Activated CD4-positive, alpha-beta memory T cell treated with anti-CD3 and anti-CD28 coated beads for 36 hours (primary cell): ENCODE results near the gene BEND2. TPM values are rescaled to one million over a fixed set of nuclear protein-coding genes. Genes with fewer than 3 reads are reported as not detected.
A peak's percentile ranks its signal among the peaks of the same experiment; 100 is the strongest.

Experiments
- CTCF ChIA-PET: fragments of 350-600 bp; sonication (Branson Sonifier 250); formaldehyde crosslinking; loops from one replicate; lab custom pipeline; 2021; ENCODE audit warnings: antibody characterized with exemption, inconsistent platforms; lab: Charles Lee
- POLR2A ChIA-PET: fragments of 350-600 bp; sonication (Branson Sonifier 250); formaldehyde crosslinking; loops from one replicate; lab custom pipeline; 2021; ENCODE audit warnings: antibody characterized with exemption; lab: Charles Lee
- DNase-seq: peaks from one replicate; pipeline ENCODE4 v3.0.0-alpha.2; 2020
- H3K27ac Mint-ChIP-seq: one replicate; pipeline ENCODE4 v1.8.0; 2021; ENCODE audit warnings: mixed read lengths
- H3K27me3 Mint-ChIP-seq: one replicate; pipeline ENCODE4 v1.8.0; 2021; ENCODE audit warnings: mixed read lengths
- H3K36me3 Mint-ChIP-seq: one replicate; pipeline ENCODE4 v1.8.0; 2021; ENCODE audit warnings: mixed read lengths
- H3K4me1 Mint-ChIP-seq: one replicate; pipeline ENCODE4 v1.8.0; 2021; ENCODE audit warnings: low read depth, mixed read lengths
- H3K4me3 Mint-ChIP-seq: one replicate; pipeline ENCODE4 v1.8.0; 2021; ENCODE audit warnings: mild to moderate bottlenecking, mixed read lengths
- H3K9me3 Mint-ChIP-seq: one replicate; pipeline ENCODE4 v1.8.0; 2021; ENCODE audit warnings: mixed read lengths
- intact Hi-C: fragments of 100-400 bp; cut with micrococcal nuclease; formaldehyde crosslinking; loops from one replicate; pipeline ENCODE4 v1.15.1; 2023
- total RNA-seq, 2 experiments: library from RNA; stranded (reverse); gene quantifications; one replicate each; pipeline ENCODE4 v1.2.3, GENCODE V29; 2021

The BEND2 gene
- total RNA-seq, 2 experiments from 2014 or later, result not detected

GRCh38 chrX:18129690-18130089 is 91.0 kb downstream of the BEND2 start:
- H3K4me1 Mint-ChIP-seq, result no peaks in the 10 kb centered on the region
- no peak for DNase-seq
- intact Hi-C loops, result no loop called here
- no peaks in the 10 kb centered on the region for H3K36me3 Mint-ChIP-seq
- no peaks in the 10 kb centered on the region for H3K27me3 Mint-ChIP-seq
- POLR2A ChIA-PET, result no interaction called here
- CTCF ChIA-PET, result no interaction called here
- no peak overlapping the region for H3K4me3 Mint-ChIP-seq
- no peaks in the 10 kb centered on the region for H3K9me3 Mint-ChIP-seq
- no peak overlapping the region for H3K27ac Mint-ChIP-seq

DNA sequence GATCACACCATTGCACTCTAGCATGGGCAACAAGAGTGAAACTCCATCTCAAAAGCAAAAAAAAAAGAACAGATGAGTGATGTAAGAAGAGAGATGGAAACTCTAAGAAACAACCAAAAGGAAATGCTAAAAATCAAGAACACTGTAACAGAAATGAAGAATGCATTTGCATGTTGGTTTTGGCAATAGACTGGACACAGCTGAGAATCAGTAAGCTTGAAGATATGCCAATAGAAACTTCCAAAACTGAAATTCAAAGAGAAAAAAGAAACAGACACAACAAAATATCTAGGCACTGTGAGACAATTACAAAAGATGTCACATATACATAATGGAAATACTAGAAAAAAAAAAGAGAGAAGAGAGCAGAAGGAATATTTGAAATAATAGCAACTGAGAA is 93.7 kb downstream of the BEND2 start:
- POLR2A ChIA-PET, result no interaction called here
- no peaks in the 10 kb centered on the region for H3K36me3 Mint-ChIP-seq
- no peak for DNase-seq
- H3K4me3 Mint-ChIP-seq, result no peak overlapping the region
- no peaks in the 10 kb centered on the region for H3K4me1 Mint-ChIP-seq
- no peak overlapping the region for H3K27ac Mint-ChIP-seq
- CTCF ChIA-PET, result no interaction called here
- peaks cover 2% of the 10 kb centered on the region for H3K27me3 Mint-ChIP-seq
- no peaks in the 10 kb centered on the region for H3K9me3 Mint-ChIP-seq
- intact Hi-C loops, result no loop called here

DNA sequence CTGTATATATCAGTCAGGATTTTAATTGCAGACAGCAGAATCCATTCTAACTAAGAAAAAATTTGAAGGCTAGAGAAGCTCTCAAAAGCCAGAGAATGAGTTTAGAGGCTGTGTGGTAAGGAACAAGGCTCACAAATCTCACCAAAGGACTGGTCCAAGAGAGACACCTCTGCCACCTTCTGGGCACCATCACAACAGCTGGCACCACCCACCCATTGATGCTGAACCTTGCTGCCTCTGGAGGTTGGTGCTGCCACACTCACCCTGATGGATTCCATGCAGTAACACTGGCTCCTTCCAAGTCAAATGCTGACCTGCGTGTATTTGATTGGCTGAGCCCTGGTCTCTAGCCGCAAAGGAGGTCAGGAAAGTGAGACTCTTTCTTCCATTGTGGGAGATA is 100.8 kb downstream of the BEND2 start:
- ChIA-PET CTCF (no interaction called here), POLR2A (no interaction called here)
- Mint-ChIP-seq H3K4me1 (no peaks in the 10 kb centered on the region), H3K27me3 (peaks cover 2% of the 10 kb centered on the region), H3K36me3 (no peaks in the 10 kb centered on the region), H3K4me3 (no peak overlapping the region), H3K9me3 (peaks cover 3% of the 10 kb centered on the region), H3K27ac (no peak overlapping the region)
- DNase-seq, result peak; percentile 8
- intact Hi-C loops, result no loop called here

Other genes with a start within 250 kb of the BEND2 start
- gene SCML2, start 133.8 kb upstream of the BEND2 start, total RNA-seq, result 1 to 10 TPM; 2.2 to 2.3 TPM
- 1 to 10 TPM; 1.2 to 1.4 TPM for gene CDKL5, start 204.7 kb upstream of the BEND2 start, total RNA-seq